Sigmoid colon (tissue), 4 donors: ENCODE results near the gene OR4C5.

Experiments
- EP300 ChIP-seq, 4 donors: sonication (generic); formaldehyde crosslinking; IDR thresholded peaks; one replicate each; pipeline ENCODE4 v1.6.1; 2017; ENCODE audit warnings: antibody characterized with exemption in 4 of 4
- POLR2A ChIP-seq, 2 donors: fragments of 450-650 bp; IDR thresholded peaks; one replicate each; pipeline ENCODE4 v1.6.1; 2016; ENCODE audit warnings: antibody characterized with exemption in 2 of 2, mild to moderate bottlenecking in 2 of 2, moderate library complexity in 2 of 2
- TF ChIP-seq, protein P1 (sequence below), 4 experiments: fragments of 450-650 bp in 3 of 4; fragments of 200-600 bp in 1 of 4; IDR thresholded peaks; one replicate each; pipeline ENCODE4 v1.5.1; 2016 to 2019; ENCODE audit warnings: antibody characterized with exemption in 4 of 4, mild to moderate bottlenecking in 3 of 4, moderate library complexity in 2 of 4

DNA sequence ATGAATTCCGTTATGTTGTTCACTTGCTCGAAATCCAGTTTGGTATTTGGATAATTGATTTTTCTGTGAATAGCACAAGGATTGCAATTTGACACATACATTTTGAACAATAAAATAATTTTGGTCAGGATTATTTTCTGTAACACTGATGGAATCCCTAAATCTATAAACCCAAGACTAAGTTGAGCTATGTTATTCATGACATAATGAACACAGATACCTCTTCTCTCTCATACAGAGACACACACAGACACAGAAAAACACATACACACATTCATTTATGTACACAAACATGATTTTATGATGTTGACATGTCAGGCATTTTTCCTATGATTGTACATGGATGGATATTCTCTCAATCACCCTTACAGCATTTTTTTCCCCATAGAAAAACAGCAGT lies at the start of gene OR4C5:
- TF ChIP-seq, protein P1, sequence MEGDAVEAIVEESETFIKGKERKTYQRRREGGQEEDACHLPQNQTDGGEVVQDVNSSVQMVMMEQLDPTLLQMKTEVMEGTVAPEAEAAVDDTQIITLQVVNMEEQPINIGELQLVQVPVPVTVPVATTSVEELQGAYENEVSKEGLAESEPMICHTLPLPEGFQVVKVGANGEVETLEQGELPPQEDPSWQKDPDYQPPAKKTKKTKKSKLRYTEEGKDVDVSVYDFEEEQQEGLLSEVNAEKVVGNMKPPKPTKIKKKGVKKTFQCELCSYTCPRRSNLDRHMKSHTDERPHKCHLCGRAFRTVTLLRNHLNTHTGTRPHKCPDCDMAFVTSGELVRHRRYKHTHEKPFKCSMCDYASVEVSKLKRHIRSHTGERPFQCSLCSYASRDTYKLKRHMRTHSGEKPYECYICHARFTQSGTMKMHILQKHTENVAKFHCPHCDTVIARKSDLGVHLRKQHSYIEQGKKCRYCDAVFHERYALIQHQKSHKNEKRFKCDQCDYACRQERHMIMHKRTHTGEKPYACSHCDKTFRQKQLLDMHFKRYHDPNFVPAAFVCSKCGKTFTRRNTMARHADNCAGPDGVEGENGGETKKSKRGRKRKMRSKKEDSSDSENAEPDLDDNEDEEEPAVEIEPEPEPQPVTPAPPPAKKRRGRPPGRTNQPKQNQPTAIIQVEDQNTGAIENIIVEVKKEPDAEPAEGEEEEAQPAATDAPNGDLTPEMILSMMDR (IDR thresholded peaks at IDR 0.05): no peak
- TF ChIP-seq POLR2A (IDR thresholded peaks at IDR 0.05): no peak
- TF ChIP-seq EP300 (IDR thresholded peaks at IDR 0.05): no peak
